GM23338 (cell line): ENCODE data around the gene CPTP. TPM values are rescaled to one million over a fixed set of nuclear protein-coding genes. Genes with fewer than 3 reads are reported as not detected.

ENCODE experiments used
- ATAC-seq: fragments of 200-7000 bp; cut with Tn5 transposase; 3 replicates; pipeline ENCODE4 v1.9.1; 2020
- DNase-seq: peaks from one replicate; pipeline ENCODE4 v3.0.0-alpha.2; 2015; ENCODE audit warnings: low spot score
- H2AFZ ChIP-seq: fragments of 200-600 bp; sonication (generic); 2 replicates; pipeline ENCODE4 v1.8.0; 2016; ENCODE audit warnings: antibody characterized with exemption, mild to moderate bottlenecking, moderate library complexity
- H3F3A ChIP-seq: fragments of 200-600 bp; sonication (generic); replicated peaks from 2 replicates; pipeline ENCODE4 v1.8.0; 2017; ENCODE audit warnings: antibody characterized with exemption, mixed run types, low read depth
- H3K27ac ChIP-seq: fragments of 200-600 bp; sonication (generic); 2 replicates; pipeline ENCODE4 v1.6.1; 2016; ENCODE audit warnings: low read depth
- H3K27me3 ChIP-seq: fragments of 200-600 bp; sonication (generic); 2 replicates; pipeline ENCODE4 v1.8.0; 2016; ENCODE audit warnings: mild to moderate bottlenecking, mixed run types, moderate library complexity; ENCODE audit not compliant: insufficient read depth
- H3K36me3 ChIP-seq: fragments of 200-600 bp; sonication (generic); 2 replicates; pipeline ENCODE4 v1.8.0; 2016; ENCODE audit warnings: mild to moderate bottlenecking; ENCODE audit not compliant: insufficient read depth
- H3K4me1 ChIP-seq: fragments of 200-600 bp; sonication (generic); 2 replicates; pipeline ENCODE4 v1.8.0; 2016; ENCODE audit warnings: mild to moderate bottlenecking, moderate library complexity; ENCODE audit not compliant: insufficient read depth
- H3K4me2 ChIP-seq: fragments of 200-600 bp; sonication (generic); 2 replicates; pipeline ENCODE4 v1.7.1; 2017; ENCODE audit warnings: mixed run types
- H3K4me3 ChIP-seq: fragments of 200-600 bp; sonication (generic); 2 replicates; pipeline ENCODE4 v1.6.1; 2016; ENCODE audit warnings: mixed run types
- H3K79me2 ChIP-seq: fragments of 200-600 bp; sonication (generic); replicated peaks from 2 replicates; pipeline ENCODE4 v1.8.0; 2017; ENCODE audit warnings: mild to moderate bottlenecking; ENCODE audit not compliant: insufficient read depth
- H3K9me2 ChIP-seq: fragments of 200-600 bp; sonication (generic); 2 replicates; pipeline ENCODE4 v1.8.0; 2017; ENCODE audit not compliant: insufficient read depth
- H4K20me1 ChIP-seq: fragments of 200-600 bp; sonication (generic); replicated peaks from 2 replicates; pipeline ENCODE4 v1.8.0; 2017; ENCODE audit warnings: mild to moderate bottlenecking; ENCODE audit not compliant: insufficient read depth
- H3K27ac Mint-ChIP-seq: 2 replicates; pipeline ENCODE4 v1.8.0; 2020; ENCODE audit warnings: inconsistent platforms, mild to moderate bottlenecking, moderate library complexity, mixed read lengths
- H3K27me3 Mint-ChIP-seq: 3 replicates; pipeline ENCODE4 v1.8.0; 2022; ENCODE audit warnings: low read depth, mild to moderate bottlenecking, moderate library complexity, mixed read lengths, inconsistent platforms; ENCODE audit not compliant: insufficient read depth, poor library complexity
- H3K36me3 Mint-ChIP-seq: 3 replicates; pipeline ENCODE4 v1.8.0; 2021; ENCODE audit warnings: low read depth, mild to moderate bottlenecking, inconsistent platforms, moderate library complexity, mixed read lengths
- H3K4me1 Mint-ChIP-seq: 3 replicates; pipeline ENCODE4 v1.8.0; 2020; ENCODE audit warnings: mild to moderate bottlenecking, inconsistent platforms, mixed read lengths
- H3K4me3 Mint-ChIP-seq: 3 replicates; pipeline ENCODE4 v1.8.0; 2021; ENCODE audit warnings: moderate library complexity, mild to moderate bottlenecking, inconsistent platforms, mixed read lengths
- H3K9me3 Mint-ChIP-seq: 3 replicates; pipeline ENCODE4 v1.8.0; 2020; ENCODE audit warnings: moderate library complexity, mild to moderate bottlenecking, inconsistent platforms, mixed read lengths
- CREB1 ChIP-seq: fragments of 250-450 bp; sonication (Bioruptor Pico); IDR thresholded peaks from 2 replicates; pipeline ENCODE4 v1.5.0; 2020; ENCODE audit warnings: low read depth, mild to moderate bottlenecking, moderate library complexity
- EZH2 ChIP-seq: fragments of 200-600 bp; sonication (generic); IDR thresholded peaks from one replicate; pipeline ENCODE4 v1.8.0; 2017; ENCODE audit warnings: antibody characterized with exemption, mild to moderate bottlenecking, low read depth; ENCODE audit not compliant: unreplicated experiment
- JUNB ChIP-seq: IDR thresholded peaks from one replicate; pipeline ENCODE4 v1.6.1; 2016; ENCODE audit warnings: antibody characterized with exemption; ENCODE audit not compliant: unreplicated experiment
- POLR2AphosphoS5 ChIP-seq: IDR thresholded peaks from 2 replicates; pipeline ENCODE4 v1.6.1; 2016; ENCODE audit warnings: antibody characterized with exemption, low read depth
- polyA plus RNA-seq: library from polyadenylated mRNA; unstranded; fragments of >200 nt; fragmentation: Nextera tagmentation; extraction: Ambion mirVana; gene quantifications from 2 replicates; pipeline ENCODE4 v1.2.1, GENCODE V29; 2016
- total RNA-seq: library from RNA; depleted of rRNA; stranded (reverse); fragments of >200 nt; shearing (Covaris generic); gene quantifications from 2 replicates; pipeline ENCODE4 v1.2.3, GENCODE V29; 2014
- TF ChIP-seq, protein P1 (sequence below), 2 experiments: fragments of 200-600 bp in 1 of 2; sonication (generic) in 1 of 2; conservative IDR thresholded peaks; 2 replicates each; pipeline versions ENCODE4 v1.5.1 to v1.6.1; 2016 to 2017; ENCODE audit warnings: antibody characterized with exemption in 2 of 2, low read depth in 2 of 2, mild to moderate bottlenecking in 2 of 2, moderate library complexity in 1 of 2
- TF ChIP-seq, protein P2 (sequence below): IDR thresholded peaks from one replicate; pipeline ENCODE4 v1.6.1; 2018; ENCODE audit warnings: antibody characterized with exemption; ENCODE audit not compliant: unreplicated experiment

The CPTP gene
- total and polyA plus RNA-seq, 2 experiments from 2014 or later = 8.1 to 13.5 TPM

DNA sequence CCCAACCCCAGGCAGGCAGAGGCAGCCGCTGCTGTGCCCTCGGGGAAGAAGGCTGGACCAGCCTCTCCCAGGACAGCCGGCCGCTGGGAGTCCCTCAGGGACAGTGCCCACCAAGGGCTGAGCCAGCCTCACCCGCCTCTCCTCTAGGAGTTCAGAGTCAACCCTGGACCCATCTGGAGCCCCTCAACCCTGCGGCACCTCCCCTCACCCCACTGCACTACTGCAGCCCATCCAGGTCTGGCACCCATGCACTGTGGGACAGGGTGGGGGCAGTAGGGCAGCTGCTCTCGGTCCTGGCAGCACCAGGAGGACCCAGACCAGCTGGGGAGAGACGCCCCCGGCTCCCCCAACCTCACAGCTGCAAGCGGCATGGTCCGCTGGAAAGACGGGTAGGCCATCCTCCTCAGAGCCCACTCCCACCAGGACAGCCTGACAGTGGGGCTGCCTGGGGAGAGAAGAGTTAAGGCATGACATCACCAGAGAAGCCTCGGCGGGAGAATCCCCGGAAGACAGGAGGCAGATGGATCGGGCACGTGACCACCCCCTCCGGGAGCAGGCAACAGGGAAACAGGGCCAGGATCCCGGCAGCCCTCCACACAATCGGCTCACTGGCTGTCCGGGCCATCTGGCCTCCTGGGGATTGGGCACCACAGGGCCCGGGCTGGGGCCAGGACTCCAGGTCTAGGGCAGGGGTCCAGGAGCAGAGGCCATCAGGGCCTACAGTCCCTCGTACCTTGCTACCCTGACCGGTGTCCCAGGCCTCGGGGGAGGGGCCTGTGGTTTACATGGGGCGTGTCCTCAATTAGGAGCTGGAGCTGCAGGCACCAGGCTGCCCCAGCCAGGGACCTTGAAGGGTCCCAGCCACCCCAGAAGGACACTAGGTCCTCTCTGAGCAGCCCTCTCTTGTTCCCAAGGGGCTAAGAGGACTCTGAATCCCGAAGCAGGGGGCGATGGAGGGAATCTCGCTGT lies 20.0 kb upstream of the CPTP start:
- peaks cover 20% of the 10 kb centered on the region; the same call in 2 of the 3 replicates for H3K4me1 Mint-ChIP-seq
- H3K79me2 ChIP-seq = peaks cover 5% of the 10 kb centered on the region; the same call in 1 of the 2 replicates
- H4K20me1 ChIP-seq = no peaks in the 10 kb centered on the region
- no peak overlapping the region for H3K27ac ChIP-seq
- peaks cover 18% of the 10 kb centered on the region for H3K27me3 Mint-ChIP-seq
- no peaks in the 10 kb centered on the region for H3K9me2 ChIP-seq
- H3F3A ChIP-seq = peaks cover 4% of the 10 kb centered on the region; the same call in 1 of the 2 replicates
- H3K4me3 Mint-ChIP-seq = peak overlapping the region; percentile 46
- peaks cover 7% of the 10 kb centered on the region; the same call in 1 of the 2 replicates for H3K4me1 ChIP-seq
- H3K4me3 ChIP-seq = peak overlapping the region; percentile 28; the same call in 1 of the 2 replicates
- H3K4me2 ChIP-seq = peak overlapping the region; percentile 55
- H3K36me3 ChIP-seq = no peaks in the 10 kb centered on the region
- no peaks in the 10 kb centered on the region; the same call in 2 of the 3 replicates for H3K36me3 Mint-ChIP-seq
- peak; percentile 11 for ATAC-seq
- TF ChIP-seq JUNB (no peak), CREB1 (CRISPR knock-in tag) (no peak), POLR2AphosphoS5 (no peak), EZH2 (no peak)
- TF ChIP-seq, protein P1, sequence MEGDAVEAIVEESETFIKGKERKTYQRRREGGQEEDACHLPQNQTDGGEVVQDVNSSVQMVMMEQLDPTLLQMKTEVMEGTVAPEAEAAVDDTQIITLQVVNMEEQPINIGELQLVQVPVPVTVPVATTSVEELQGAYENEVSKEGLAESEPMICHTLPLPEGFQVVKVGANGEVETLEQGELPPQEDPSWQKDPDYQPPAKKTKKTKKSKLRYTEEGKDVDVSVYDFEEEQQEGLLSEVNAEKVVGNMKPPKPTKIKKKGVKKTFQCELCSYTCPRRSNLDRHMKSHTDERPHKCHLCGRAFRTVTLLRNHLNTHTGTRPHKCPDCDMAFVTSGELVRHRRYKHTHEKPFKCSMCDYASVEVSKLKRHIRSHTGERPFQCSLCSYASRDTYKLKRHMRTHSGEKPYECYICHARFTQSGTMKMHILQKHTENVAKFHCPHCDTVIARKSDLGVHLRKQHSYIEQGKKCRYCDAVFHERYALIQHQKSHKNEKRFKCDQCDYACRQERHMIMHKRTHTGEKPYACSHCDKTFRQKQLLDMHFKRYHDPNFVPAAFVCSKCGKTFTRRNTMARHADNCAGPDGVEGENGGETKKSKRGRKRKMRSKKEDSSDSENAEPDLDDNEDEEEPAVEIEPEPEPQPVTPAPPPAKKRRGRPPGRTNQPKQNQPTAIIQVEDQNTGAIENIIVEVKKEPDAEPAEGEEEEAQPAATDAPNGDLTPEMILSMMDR (conservative IDR thresholded peaks at IDR 0.05; ENCODE audit: low read depth in 2 of 2) = no peak
- TF ChIP-seq, protein P2, sequence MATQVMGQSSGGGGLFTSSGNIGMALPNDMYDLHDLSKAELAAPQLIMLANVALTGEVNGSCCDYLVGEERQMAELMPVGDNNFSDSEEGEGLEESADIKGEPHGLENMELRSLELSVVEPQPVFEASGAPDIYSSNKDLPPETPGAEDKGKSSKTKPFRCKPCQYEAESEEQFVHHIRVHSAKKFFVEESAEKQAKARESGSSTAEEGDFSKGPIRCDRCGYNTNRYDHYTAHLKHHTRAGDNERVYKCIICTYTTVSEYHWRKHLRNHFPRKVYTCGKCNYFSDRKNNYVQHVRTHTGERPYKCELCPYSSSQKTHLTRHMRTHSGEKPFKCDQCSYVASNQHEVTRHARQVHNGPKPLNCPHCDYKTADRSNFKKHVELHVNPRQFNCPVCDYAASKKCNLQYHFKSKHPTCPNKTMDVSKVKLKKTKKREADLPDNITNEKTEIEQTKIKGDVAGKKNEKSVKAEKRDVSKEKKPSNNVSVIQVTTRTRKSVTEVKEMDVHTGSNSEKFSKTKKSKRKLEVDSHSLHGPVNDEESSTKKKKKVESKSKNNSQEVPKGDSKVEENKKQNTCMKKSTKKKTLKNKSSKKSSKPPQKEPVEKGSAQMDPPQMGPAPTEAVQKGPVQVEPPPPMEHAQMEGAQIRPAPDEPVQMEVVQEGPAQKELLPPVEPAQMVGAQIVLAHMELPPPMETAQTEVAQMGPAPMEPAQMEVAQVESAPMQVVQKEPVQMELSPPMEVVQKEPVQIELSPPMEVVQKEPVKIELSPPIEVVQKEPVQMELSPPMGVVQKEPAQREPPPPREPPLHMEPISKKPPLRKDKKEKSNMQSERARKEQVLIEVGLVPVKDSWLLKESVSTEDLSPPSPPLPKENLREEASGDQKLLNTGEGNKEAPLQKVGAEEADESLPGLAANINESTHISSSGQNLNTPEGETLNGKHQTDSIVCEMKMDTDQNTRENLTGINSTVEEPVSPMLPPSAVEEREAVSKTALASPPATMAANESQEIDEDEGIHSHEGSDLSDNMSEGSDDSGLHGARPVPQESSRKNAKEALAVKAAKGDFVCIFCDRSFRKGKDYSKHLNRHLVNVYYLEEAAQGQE = no peak
- no peaks in the 10 kb centered on the region for H3K9me3 Mint-ChIP-seq
- H3K27ac Mint-ChIP-seq = no peak overlapping the region
- DNase-seq = peak; percentile 65
- H2AFZ ChIP-seq = no peak overlapping the region
- H3K27me3 ChIP-seq = no peaks in the 10 kb centered on the region
